Spinal cord (tissue), 10 donors: ENCODE measurements around the gene ZNF106. TPM values are rescaled to one million over a fixed set of nuclear protein-coding genes. Genes with fewer than 3 reads are reported as not detected.
A peak's percentile ranks its signal among the peaks of the same experiment; 100 is the strongest.

Source experiments
- DNase-seq, 6 donors: peaks; one replicate each; pipeline versions ENCODE4 v3.0.0 to v3.0.0-alpha.2; 2013 to 2015; ENCODE audit warnings: low spot score in 6 of 6, low read depth in 4 of 6
- H3K27ac ChIP-seq: one replicate; pipeline ENCODE4 v1.5.1; 2013; ENCODE audit warnings: low read depth, low read length, control low read depth
- H3K27me3 ChIP-seq: one replicate; pipeline ENCODE4 v1.6.1; 2013; ENCODE audit warnings: low read length; ENCODE audit not compliant: control insufficient read depth, insufficient read depth
- H3K36me3 ChIP-seq: one replicate; pipeline ENCODE4 v1.6.1; 2013; ENCODE audit warnings: low read length; ENCODE audit not compliant: control insufficient read depth, insufficient read depth
- H3K4me1 ChIP-seq: one replicate; pipeline ENCODE4 v1.6.1; 2013; ENCODE audit warnings: low read length; ENCODE audit not compliant: control insufficient read depth, insufficient read depth
- H3K4me3 ChIP-seq: one replicate; pipeline ENCODE4 v1.5.1; 2013; ENCODE audit warnings: low read depth, low read length, control low read depth
- H3K9me3 ChIP-seq: one replicate; pipeline ENCODE4 v1.6.1; 2013; ENCODE audit warnings: low read length; ENCODE audit not compliant: control insufficient read depth, insufficient read depth
- WGBS: methylation state at CpG from one replicate; pipeline ENCODE4 v1.1.5; 2013; ENCODE audit warnings: missing lambda C conversion rate; ENCODE audit not compliant: insufficient coverage; 5-methylcytosine and 5-hydroxymethylcytosine counted together
- long read RNA-seq, 4 donors: transcript quantifications; one replicate each; lab custom pipeline, GENCODE V29; 2026
- polyA plus RNA-seq, 2 donors: library from polyadenylated mRNA; unstranded; fragments of 120-200 nt; gene quantifications; one replicate each; pipeline ENCODE4 v1.2.1, GENCODE V29; 2013; ENCODE audit not compliant: insufficient read length in 2 of 2
- total RNA-seq, 2 donors: library from RNA; depleted of rRNA in 1 of 2; stranded (reverse); fragments of 120-200 nt in 1 of 2; fragments of >200 nt in 1 of 2; gene quantifications; one replicate each; pipeline versions ENCODE4 v1.2.3 to v1.2.4, GENCODE V29; 2013 to 2014
- donor health status: healthy.

Gene ZNF106
- total RNA-seq, result 10 to 100 TPM; 66.9 to 76.8 TPM
- polyA plus RNA-seq, result 10 to 100 TPM; 29.2 to 34.6 TPM
- long read RNA-seq, donor 1, result 0 reads
- long read RNA-seq, donor 2, result 0 reads
- long read RNA-seq, donor 3, result 0 reads
- long read RNA-seq, donor 4, result 0 reads

DNA sequence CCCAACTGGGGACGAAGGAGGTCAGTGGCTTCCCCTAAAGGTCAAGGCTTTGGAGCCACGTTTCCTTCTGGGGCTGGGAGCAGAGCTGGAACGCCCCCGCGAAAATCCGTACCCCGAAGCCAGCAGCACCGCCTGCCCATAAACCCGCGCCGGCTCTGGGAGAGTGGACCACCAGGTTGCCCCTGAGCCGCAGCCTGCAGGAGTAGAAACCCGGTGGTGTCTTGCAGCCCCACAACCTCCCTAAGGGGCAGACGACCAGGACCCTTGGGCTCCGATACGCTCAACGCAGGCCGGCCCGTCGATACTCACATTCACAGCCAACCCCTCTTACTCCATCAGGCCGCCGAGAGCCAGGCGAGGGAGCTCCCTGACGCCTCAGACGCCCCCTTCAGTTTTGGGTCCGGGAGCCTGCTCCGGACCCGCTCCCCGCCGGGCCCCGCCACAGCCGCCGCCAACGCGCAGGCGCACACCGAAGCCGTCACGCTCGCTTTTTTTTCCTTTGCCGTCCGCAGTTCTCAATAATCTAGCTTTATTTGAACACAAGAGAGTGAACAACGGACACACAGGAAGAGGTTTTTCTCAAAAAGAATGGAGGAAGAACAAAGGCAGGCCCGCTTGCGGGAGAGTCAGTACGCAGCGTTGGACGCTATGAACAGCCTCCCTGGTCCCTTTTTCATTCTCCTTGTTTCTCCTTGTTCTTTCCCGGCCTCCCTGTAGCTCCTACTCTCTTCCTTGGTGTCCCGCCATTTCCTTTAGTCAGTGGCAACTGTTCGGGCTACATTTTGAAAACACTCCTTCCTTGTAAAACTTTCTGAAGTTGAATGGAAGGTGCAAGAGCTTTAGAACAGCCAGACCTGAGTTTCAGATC lies at the start of gene ZNF106:
Gene ZNF106, minus strand, starts transcription at position 471 of the 868 bp plus-strand sequence. CDS start 18,852 bp downstream, outside the sequence.
- peak; percentile 79 to 98 (median 86) for DNase-seq
- Histone ChIP-seq H3K27me3 (no peaks in the 10 kb centered on the region), H3K9me3 (no peaks in the 10 kb centered on the region), H3K4me1 (peaks cover 17% of the 10 kb centered on the region), H3K27ac (peak within 1 kb of the TSS; percentile 97), H3K36me3 (peaks cover 5% of the 10 kb centered on the region), H3K4me3 (peak within 1 kb of the TSS; percentile 95)
- WGBS, result under 1% methylated on average over 41 of the region's 51 CpGs

DNA sequence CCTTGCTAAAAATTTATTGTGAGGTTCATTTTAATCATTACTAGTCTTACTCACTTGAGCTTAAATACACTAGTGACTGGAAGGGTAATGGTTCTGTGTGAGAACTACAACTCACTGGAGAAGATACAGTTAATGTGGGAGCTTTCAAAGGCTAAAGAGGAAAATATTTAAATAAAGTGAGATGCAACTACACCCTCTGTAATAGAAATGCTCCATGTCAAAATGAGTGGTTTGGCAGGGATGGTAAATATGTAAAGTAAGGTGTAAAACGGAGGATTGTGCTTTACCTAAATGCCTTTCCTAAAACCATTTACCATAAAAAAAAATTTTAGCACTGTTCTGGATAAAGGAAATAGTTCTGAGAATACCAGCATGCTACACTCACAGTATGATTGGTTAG lies 42.3 kb upstream of the ZNF106 start:
- H3K4me3 ChIP-seq, result no peak overlapping the region
- H3K4me1 ChIP-seq, result no peaks in the 10 kb centered on the region
- no peaks in the 10 kb centered on the region for H3K27me3 ChIP-seq
- no peak for DNase-seq
- H3K36me3 ChIP-seq, result peaks cover 3% of the 10 kb centered on the region
- no peak overlapping the region for H3K27ac ChIP-seq
- no CpG with 5 or more reads among the region's 1 CpG for WGBS
- H3K9me3 ChIP-seq, result no peaks in the 10 kb centered on the region

DNA sequence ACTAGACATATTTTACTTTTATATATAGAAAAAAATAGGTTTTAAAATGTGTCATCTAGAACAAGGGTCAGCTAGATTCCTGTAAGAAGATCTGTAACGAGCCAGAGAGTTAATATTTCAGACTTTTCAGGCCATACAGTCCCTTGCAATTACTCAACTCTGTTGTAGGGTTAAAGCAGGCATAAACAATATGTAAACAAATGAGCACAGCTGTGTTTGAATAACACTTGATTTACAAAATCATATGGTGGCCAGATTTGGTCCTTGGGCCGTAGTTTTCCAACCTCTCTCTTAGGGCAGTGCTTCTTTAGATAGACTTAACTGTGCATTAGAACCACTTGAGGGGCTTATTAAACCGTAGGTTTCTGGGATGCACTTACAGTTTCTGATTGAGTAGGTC lies 38.0 kb upstream of the ZNF106 start:
- H3K4me1 ChIP-seq, result no peaks in the 10 kb centered on the region
- H3K4me3 ChIP-seq, result no peak overlapping the region
- no peaks in the 10 kb centered on the region for H3K9me3 ChIP-seq
- H3K27me3 ChIP-seq, result no peaks in the 10 kb centered on the region
- peaks cover 8% of the 10 kb centered on the region for H3K36me3 ChIP-seq
- H3K27ac ChIP-seq, result no peak overlapping the region
- no peak for DNase-seq
- WGBS, result 80% methylated on average over 1 of the region's 3 CpGs

DNA sequence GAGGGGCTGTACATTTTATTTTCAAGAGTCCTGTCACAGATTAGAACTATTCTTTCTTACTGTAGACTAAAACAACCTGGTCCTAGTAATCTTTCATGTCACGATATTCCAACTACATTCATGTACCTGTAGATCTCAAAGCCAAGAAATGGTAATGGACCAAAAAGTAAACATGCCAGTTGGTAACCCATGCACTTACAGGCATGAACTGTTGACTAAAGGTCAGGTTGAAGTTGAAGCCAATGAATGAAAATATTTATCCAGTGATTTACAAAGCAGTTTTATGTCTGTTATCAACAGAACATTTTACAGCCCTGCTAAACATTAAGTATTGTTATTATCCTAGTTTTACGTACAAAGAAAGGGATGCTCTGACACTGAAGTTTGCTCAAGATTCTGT lies 32.4 kb upstream of the ZNF106 start:
- Histone ChIP-seq H3K27me3 (no peaks in the 10 kb centered on the region), H3K9me3 (no peaks in the 10 kb centered on the region), H3K4me3 (no peak overlapping the region), H3K4me1 (no peaks in the 10 kb centered on the region), H3K36me3 (peaks cover 12% of the 10 kb centered on the region), H3K27ac (no peak overlapping the region)
- WGBS, result 100% methylated on average over 1 of the region's 2 CpGs
- DNase-seq, result no peak

DNA sequence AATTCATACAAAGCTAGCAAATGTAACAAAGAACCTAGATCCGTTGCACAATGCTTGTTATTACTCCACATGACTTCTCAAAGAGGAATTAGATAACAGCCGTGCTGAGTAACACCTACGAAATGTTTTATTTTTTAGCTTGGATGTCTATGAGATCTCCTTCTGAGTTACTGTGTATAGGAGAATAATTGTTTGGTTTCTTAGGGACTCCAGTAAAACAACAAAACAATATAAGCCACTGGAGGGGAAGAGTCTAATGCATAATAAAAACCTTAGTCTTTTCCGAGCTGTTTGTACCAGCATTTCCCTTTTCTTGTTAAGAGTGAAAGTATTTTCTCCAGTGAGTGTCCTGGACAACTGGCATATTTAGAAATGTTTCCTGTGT lies 20.1 kb upstream of the ZNF106 start:
- Histone ChIP-seq H3K27ac (no peak overlapping the region), H3K4me3 (no peak overlapping the region), H3K27me3 (no peaks in the 10 kb centered on the region), H3K4me1 (peaks cover 1% of the 10 kb centered on the region), H3K36me3 (peaks cover 16% of the 10 kb centered on the region), H3K9me3 (no peaks in the 10 kb centered on the region)
- DNase-seq, result no peak
- no CpG with 5 or more reads among the region's 4 CpGs for WGBS

DNA sequence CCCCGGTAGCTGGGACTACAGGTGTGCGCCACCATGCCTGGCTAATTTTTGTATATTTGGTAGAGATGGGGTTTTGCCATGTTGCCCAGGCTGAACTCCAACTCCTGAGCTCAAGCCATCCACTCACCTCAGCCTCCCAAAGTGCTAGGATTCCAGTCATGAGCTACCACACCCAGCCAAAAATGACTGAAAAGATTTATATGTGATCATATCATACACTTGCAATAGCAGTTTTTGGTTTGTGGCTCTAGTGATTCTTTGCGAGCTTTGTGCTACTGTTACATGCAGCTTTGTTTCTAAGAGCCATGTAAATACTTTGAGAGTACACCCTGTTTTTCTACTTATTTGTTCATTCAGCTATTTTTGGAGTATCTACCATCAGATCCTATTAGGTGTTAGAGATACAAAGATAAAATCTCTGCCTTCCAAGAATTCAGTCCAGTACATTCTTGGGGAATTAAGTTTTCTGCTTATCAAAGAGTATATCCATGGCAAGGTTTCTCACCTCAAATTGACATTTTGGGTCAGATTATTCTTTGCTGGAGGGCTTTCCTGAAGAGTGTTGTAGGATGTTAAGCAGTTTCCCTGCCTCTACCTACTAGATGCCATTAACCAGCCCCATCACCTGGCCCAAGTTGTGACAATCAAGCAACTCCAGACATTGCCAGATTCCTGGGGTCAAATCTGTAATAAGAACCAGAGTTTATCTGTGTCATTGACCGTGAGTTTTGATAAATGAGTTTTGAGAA lies 19.5 kb upstream of the ZNF106 start:
- Histone ChIP-seq H3K36me3 (peaks cover 16% of the 10 kb centered on the region), H3K27me3 (no peaks in the 10 kb centered on the region), H3K4me1 (peaks cover 3% of the 10 kb centered on the region), H3K9me3 (no peaks in the 10 kb centered on the region), H3K4me3 (no peak overlapping the region), H3K27ac (no peak overlapping the region)
- no peak for DNase-seq
- WGBS, result no CpG with 5 or more reads among the region's 4 CpGs

DNA sequence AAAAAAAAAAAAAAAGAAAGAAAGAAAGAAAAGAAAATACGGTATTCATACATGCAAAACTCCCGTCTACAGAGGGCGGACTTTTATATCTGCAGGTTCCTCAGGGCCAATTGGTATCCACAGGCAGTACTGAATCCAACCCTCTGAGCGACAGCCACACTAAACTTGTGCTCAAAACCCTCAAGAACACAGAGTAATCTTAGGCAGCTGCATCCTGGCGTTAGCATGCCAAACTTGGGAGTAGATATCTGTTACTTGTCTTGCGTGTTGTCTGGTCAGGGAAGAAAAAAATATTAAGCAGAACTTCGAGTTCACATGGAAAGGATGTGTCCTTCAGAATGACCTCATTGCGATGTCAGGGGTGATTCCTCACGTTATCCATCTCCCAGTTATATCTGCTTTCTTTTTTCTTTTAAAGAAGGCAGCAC lies 17.3 kb upstream of the ZNF106 start:
- no peak overlapping the region for H3K27ac ChIP-seq
- no peak overlapping the region for H3K4me3 ChIP-seq
- no peaks in the 10 kb centered on the region for H3K27me3 ChIP-seq
- H3K36me3 ChIP-seq, result peaks cover 4% of the 10 kb centered on the region
- DNase-seq, result no peak
- 81% methylated on average over 5 of the region's 9 CpGs for WGBS
- H3K4me1 ChIP-seq, result peaks cover 6% of the 10 kb centered on the region
- no peaks in the 10 kb centered on the region for H3K9me3 ChIP-seq

DNA sequence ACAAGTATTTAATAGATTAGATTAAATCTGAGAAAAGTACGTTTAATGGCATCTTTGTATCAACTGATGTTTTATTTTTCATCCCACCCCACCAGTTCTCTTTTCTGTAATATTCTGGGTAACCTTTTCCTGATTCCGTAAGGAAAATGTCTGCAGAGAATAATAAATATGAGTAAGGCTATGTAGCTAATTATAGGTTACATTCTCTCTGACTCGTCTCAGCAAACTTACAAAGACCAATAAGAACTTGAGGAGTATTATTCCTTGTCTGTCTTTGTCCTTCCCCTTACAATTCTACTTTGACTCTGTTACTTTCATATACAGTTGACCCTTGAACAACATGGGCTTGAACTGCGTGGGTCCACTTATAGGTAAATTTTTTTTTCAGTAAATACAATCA lies 16.6 kb upstream of the ZNF106 start:
- H3K27me3 ChIP-seq, result no peaks in the 10 kb centered on the region
- H3K36me3 ChIP-seq, result peaks cover 4% of the 10 kb centered on the region
- H3K4me3 ChIP-seq, result no peak overlapping the region
- no peak for DNase-seq
- H3K4me1 ChIP-seq, result peaks cover 6% of the 10 kb centered on the region
- no peaks in the 10 kb centered on the region for H3K9me3 ChIP-seq
- WGBS, result no CpG with 5 or more reads among the region's 4 CpGs
- no peak overlapping the region for H3K27ac ChIP-seq

DNA sequence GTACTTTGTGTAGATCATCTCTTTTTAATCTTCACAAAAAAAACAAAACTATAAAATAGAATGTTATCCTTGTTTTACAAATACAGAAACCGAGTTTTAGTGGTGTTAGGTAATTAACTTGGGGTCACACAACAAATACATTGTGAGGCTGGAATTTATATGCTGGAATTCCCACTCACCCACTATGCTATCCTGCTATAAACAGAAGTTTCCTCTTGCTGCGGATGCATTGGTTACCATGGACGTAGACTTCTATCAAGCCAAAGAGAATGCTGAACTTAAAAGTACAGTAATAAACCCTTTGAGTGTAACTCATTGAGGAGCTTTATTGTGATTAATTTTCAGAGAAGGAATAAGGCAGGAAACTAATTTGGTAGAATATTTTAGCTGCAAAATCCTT lies 13.7 kb upstream of the ZNF106 start:
- no peak overlapping the region for H3K4me3 ChIP-seq
- no peaks in the 10 kb centered on the region for H3K9me3 ChIP-seq
- peak overlapping the region; percentile 1 for H3K27ac ChIP-seq
- H3K4me1 ChIP-seq, result peaks cover 6% of the 10 kb centered on the region
- WGBS, result no CpG with 5 or more reads among the region's 3 CpGs
- DNase-seq, result no peak
- H3K27me3 ChIP-seq, result no peaks in the 10 kb centered on the region
- H3K36me3 ChIP-seq, result peaks cover 4% of the 10 kb centered on the region
